Stimulated activated CD8-positive, alpha-beta memory T cell treated with anti-CD3 and anti-CD28 coated beads, Interleukin-4, amount 100 ng/mL, for 1 hour (primary cell): ENCODE data around the gene SMIM34.
"Not testable (repeated sequence)": the region's sequence is repeated elsewhere in the genome, so short reads cannot be mapped to it uniquely, and the experiment has no call there.

Source experiments
- DNase-seq, 2 donors: peaks; one replicate each; pipeline ENCODE4 v3.0.0-alpha.2; 2020; ENCODE audit warnings: low read depth in 2 of 2, low spot score in 1 of 2

Gene SMIM34, protein sequence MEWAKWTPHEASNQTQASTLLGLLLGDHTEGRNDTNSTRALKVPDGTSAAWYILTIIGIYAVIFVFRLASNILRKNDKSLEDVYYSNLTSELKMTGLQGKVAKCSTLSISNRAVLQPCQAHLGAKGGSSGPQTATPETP

GRCh38 chr21:34423805-34424204 is at the start of gene SMIM34:
SMIM34 (minus strand) TSS chr21:34423951; CDS start chr21:34423839, 112 bp downstream.
- DNase-seq: not testable (repeated sequence)

GRCh38 chr21:34467333-34467732 is 43.6 kb upstream of the SMIM34 start:
- DNase-seq: not testable (repeated sequence)

- DNase-seq: not testable (repeated sequence)
These were observed 35.7 kb upstream of the SMIM34 start for GRCh38 chr21:34459426-34459825.

DNA sequence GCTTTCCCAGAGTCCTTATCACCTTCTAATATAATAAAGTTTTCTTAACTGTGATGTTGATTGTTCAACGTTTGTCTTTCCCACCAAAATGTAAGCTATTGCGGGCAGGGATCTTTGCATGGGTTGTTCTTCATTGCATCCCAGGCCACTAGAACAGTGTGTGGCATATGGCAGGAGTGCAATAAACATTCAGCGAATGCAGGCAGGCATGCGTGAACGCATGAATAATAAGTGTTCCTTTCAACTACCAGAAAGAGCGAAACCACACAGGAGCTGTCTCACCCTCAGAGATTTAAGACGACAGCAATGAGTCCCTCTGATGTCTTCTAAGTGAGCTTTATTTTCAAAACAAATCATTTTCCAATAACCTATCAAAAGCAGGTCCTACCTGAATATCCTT is 34.5 kb upstream of the SMIM34 start:
- DNase-seq: not testable (repeated sequence)

DNA sequence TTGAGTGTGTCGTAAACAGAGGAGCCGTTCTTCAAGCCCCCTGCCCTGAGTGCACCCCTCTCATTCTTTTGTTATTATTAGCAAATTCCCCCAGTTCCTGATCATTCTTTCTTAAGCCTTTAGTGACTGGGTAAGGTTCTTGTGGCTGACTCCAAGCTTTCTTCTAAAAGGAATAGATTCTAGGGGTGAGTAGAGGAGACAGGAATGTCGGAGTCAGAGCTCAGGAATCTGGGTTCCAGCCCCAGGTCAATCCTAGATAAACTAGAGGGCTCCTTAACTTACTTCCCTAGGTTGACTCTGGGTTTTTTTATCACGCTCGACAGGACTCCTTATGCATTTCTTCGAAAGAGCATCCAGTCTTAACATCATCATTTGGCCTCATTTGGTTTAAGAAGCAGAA is 32.4 kb upstream of the SMIM34 start:
- DNase-seq: not testable (repeated sequence)

- not testable (repeated sequence) for DNase-seq
These were observed 31.9 kb upstream of the SMIM34 start for GRCh38 chr21:34455628-34456027.

- DNase-seq: not testable (repeated sequence)
These were observed 23.3 kb upstream of the SMIM34 start for GRCh38 chr21:34447018-34447417.

DNA sequence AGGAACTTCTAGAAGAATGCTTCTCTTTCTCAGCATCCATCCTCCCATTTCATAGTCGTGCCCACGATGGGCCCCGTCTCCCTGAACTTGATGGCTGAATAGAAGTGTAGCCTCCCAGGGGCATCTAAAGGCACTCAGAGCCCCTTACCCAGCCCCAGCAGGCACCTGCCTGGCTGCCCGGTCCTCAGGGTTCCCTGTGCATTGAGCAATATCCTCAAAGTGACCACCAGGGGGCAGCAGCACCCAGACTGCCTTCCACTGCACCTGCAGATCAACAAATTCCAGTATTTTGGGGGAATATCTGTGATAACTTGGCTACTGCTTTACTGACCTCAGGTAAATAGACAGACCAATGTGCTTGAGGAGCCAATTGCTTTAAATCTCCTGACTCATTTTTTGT is 19.7 kb upstream of the SMIM34 start:
- not testable (repeated sequence) for DNase-seq

- DNase-seq: not testable (repeated sequence)
These were observed 6.0 kb upstream of the SMIM34 start for GRCh38 chr21:34429710-34430109.

GRCh38 chr21:34428441-34428840 is 4.7 kb upstream of the SMIM34 start:
- not testable (repeated sequence) for DNase-seq

GRCh38 chr21:34427339-34427738 is 3.6 kb upstream of the SMIM34 start:
- DNase-seq: not testable (repeated sequence)

DNA sequence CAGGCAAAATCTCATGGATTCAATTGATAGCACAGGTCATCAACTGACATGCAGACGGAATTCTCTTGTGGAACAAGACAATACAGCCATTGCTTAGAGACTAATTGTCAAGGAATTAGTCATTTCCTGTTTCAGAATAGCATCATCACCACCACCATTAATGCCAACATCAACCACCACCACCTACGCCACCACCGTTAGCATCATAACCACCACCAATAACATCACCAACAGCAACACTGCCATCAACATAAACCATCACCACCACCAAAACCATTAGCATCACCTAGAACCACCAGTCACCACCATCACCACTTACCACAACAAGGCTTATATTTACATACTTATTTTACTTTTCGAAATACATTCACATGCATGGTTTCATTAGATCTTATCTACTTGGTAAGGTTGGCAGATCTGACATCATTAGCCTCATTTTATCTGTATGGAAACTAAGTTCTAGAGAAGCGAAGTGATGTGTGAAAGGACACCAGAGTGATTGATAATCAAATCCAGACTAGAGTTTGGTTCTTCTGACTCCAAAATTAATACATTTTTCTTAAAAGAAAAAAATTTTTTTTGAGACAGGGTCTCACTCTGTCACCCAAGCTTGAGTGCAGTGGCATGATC is 6.2 kb downstream of the SMIM34 start:
- not testable (repeated sequence) for DNase-seq

GRCh38 chr21:34407294-34407693 is 16.5 kb downstream of the SMIM34 start:
- DNase-seq: not testable (repeated sequence)

- not testable (repeated sequence) for DNase-seq
These were observed 17.1 kb downstream of the SMIM34 start for GRCh38 chr21:34406676-34407075.

- not testable (repeated sequence) for DNase-seq
These were observed 17.6 kb downstream of the SMIM34 start for GRCh38 chr21:34406102-34406501.

- DNase-seq: not testable (repeated sequence)
These were observed 18.1 kb downstream of the SMIM34 start for GRCh38 chr21:34405686-34406085.

DNA sequence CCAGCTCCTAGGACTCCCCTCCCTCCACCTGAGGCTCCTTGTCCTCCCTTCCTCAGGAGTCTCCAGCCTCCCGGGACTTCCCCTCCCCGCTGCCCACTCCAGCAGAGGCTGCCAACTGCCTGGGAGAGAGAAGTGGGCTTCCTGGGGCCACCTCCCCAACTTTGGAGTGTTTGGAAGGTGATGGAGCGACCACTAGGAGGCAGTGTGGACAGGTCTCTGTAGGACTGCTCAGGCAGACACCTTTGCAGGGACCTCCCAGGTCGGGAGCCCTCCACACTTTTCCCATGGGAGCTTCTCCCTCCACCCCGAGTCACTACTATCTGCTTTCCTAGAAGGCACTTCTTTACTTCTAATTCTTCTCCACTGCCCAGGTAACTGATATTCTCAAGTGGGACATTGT is 19.0 kb downstream of the SMIM34 start:
- DNase-seq: not testable (repeated sequence)

DNA sequence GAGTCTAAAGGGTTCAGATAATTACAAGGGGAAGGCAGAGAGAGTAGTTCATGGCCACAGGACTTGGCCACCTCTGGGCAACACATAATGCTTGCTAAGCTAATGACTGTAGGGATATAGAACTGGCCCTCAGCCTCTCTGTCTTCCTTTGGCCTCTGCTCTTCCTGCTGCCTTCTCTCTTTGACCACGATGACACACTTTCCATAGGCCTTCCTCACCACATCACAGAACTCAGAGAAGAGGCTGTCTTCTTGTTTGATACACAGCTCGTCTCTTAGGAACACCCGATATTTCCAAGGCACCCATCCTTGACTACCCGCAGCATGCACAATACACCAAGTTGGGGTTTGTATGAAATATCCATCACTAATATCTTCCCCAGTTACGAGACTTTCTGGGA is 23.2 kb downstream of the SMIM34 start:
- not testable (repeated sequence) for DNase-seq

DNA sequence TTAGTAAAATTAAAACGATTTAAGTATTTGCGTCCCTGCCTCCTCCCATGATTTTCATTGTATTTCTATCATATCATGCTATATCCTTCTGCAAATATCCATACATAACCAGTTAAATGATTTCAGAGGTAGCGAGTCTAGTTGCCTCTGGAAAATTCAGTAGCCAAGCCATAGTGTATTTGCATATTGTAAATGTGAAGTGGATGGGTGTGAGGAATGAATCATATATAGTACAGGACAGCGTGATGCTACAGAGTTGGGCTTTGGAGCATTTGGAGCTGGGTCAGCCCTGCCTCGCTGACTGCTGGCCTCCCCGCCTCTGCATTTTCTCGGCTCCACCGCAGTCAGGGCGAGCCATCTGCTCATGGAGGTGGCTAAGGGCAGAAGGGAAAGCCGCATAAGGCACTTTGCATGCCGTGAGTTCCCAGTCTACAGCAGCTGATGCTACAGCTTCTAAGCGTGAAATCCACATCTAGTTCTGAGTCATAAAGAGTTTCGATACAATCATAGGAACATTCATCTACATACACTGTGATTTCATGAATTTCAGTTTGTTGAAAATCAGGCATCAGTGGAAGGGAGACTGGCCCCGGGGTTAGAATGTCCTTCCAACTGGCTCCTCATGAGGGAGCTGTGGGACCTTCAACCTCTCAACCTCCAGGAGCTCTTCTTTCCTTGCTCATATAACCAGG is 39.9 kb downstream of the SMIM34 start:
- not testable (repeated sequence) for DNase-seq

DNA sequence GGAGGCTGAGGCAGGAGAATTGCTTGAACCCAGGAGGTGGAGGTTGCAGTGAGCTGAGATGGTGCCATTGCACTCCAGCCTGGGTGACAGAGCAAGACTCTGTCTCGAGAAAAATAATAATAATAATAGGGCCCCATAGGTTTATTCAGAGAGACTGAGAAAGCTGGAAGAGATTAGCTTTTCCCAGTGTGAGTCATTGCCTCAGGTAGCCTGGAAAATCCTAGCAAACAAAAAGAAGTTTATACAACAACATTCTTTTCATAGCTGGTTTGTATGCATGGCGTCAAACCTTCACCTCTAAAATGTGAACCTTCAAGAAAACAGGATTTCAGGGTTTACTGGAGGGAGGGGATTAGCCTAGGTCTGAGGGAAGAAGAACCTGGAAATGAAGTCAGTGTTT is 40.6 kb downstream of the SMIM34 start:
- not testable (repeated sequence) for DNase-seq

GRCh38 chr21:34375619-34375972 is 48.2 kb downstream of the SMIM34 start:
- not testable (repeated sequence) for DNase-seq

GRCh38 chr21:34374940-34375618 is 48.7 kb downstream of the SMIM34 start, which contains the start of gene SMIM11:
SMIM11 (plus strand) TSS chr21:34375507; CDS start chr21:34379505, 3,998 bp downstream.
- DNase-seq: not testable (repeated sequence)
